A549 (cell line): ENCODE data around the gene ZNF385D. TPM values are rescaled to one million over a fixed set of nuclear protein-coding genes. Genes with fewer than 3 reads are reported as not detected.

Experiments
- ATAC-seq, 2 experiments: fragments of 200-7000 bp in 1 of 2; fragments of >200 bp in 1 of 2; cut with Nextera tagmentation in 1 of 2; cut with Tn5 transposase in 1 of 2; 3 replicates each; pipeline versions ENCODE4 v1.8.0 to v1.9.1; 2018 to 2020; ENCODE audit warnings: mild to moderate bottlenecking in 1 of 2, moderate library complexity in 1 of 2
- CTCF ChIA-PET: fragments of 300-600 bp; sonication (Branson Sonifier 250); formaldehyde crosslinking; extraction: SDS; loops from one replicate; lab custom pipeline; 2021; ENCODE audit warnings: antibody characterized with exemption, inconsistent platforms; lab: Yijun Ruan, JAX
- POLR2A ChIA-PET: fragments of 350-600 bp; formaldehyde crosslinking; extraction: SDS; loops from one replicate; lab custom pipeline; 2021; ENCODE audit warnings: antibody characterized with exemption, inconsistent platforms; lab: Yijun Ruan, JAX
- DNase-seq, 2 experiments: peaks; one replicate each; pipeline versions ENCODE4 v3.0.0 to v3.0.0-alpha.2; 2011 to 2016; ENCODE audit warnings: low read depth in 1 of 2, low spot score in 1 of 2
- FAIRE-seq: peaks from 2 replicates; lab custom pipeline; 2011; peaks lifted over from hg19 to GRCh38; lab: Jason Lieb, UNC
- H3K27ac ChIP-seq, 2 experiments: fragments of >200 bp; sonication (Bioruptor Twin); formaldehyde crosslinking; 3 replicates each; pipeline ENCODE4 v1.5.1; 2016 to 2017
- H3K4me1 ChIP-seq: fragments of >200 bp; sonication (Bioruptor Twin); formaldehyde crosslinking; 3 replicates; pipeline ENCODE4 v1.6.1; 2016
- H3K4me2 ChIP-seq: fragments of >200 bp; sonication (Bioruptor Twin); formaldehyde crosslinking; 3 replicates; pipeline ENCODE4 v1.6.1; 2016
- H3K4me3 ChIP-seq: fragments of >200 bp; sonication (Bioruptor Twin); formaldehyde crosslinking; 3 replicates; pipeline ENCODE4 v1.5.1; 2016
- H3K9me3 ChIP-seq: fragments of >200 bp; sonication (Bioruptor Twin); formaldehyde crosslinking; 3 replicates; pipeline ENCODE4 v1.6.1; 2016
- BHLHE40 ChIP-seq: IDR thresholded peaks from 2 replicates; pipeline ENCODE4 v1.6.1; 2012; ENCODE audit warnings: low read depth, low read length, inconsistent platforms
- CBX2 ChIP-seq: fragments of 200-600 bp; sonication (generic); IDR thresholded peaks from 2 replicates; pipeline ENCODE4 v1.6.1; 2016; ENCODE audit warnings: low read depth, mild to moderate bottlenecking, borderline replicate concordance
- CTCF ChIP-seq: fragments of >200 bp; sonication (Bioruptor Twin); formaldehyde crosslinking; IDR thresholded peaks from 3 replicates; pipeline ENCODE4 v1.5.1; 2016
- EP300 ChIP-seq, 2 experiments: fragments of >200 bp; sonication (Bioruptor Twin); formaldehyde crosslinking; IDR thresholded peaks; 2 replicates in 1 of 2; 3 replicates in 1 of 2; pipeline ENCODE4 v1.6.1; 2016 to 2017
- FOSL2 ChIP-seq, 2 experiments: fragments of 450-650 bp in 1 of 2; fragments of >200 bp in 1 of 2; sonication (Bioruptor Twin) in 1 of 2; formaldehyde crosslinking; IDR thresholded peaks; 2 replicates each; pipeline versions ENCODE4 v1.5.0 to v1.6.1; 2016 to 2020; ENCODE audit warnings: mild to moderate bottlenecking in 1 of 2, moderate library complexity in 1 of 2
- GATA3 ChIP-seq: IDR thresholded peaks from 2 replicates; pipeline ENCODE4 v1.6.1; 2012; ENCODE audit warnings: borderline replicate concordance
- HDAC2 ChIP-seq: fragments of 200-600 bp; sonication (generic); IDR thresholded peaks from 2 replicates; pipeline ENCODE4 v1.6.1; 2016
- HEYL ChIP-seq: fragments of 250-450 bp; sonication (Bioruptor Pico); IDR thresholded peaks from 2 replicates; pipeline ENCODE4 v1.8.0; 2021; ENCODE audit warnings: mild to moderate bottlenecking, moderate library complexity
- HOXB13 ChIP-seq: fragments of 250-450 bp; sonication (Bioruptor Pico); IDR thresholded peaks from 2 replicates; pipeline ENCODE4 v1.5.0; 2020; ENCODE audit warnings: low read depth, mild to moderate bottlenecking, moderate library complexity
- JUN ChIP-seq, 2 experiments: fragments of >200 bp; sonication (Bioruptor Twin); formaldehyde crosslinking; IDR thresholded peaks; 2 replicates in 1 of 2; 3 replicates in 1 of 2; pipeline ENCODE4 v1.6.1; 2016 to 2017
- KDM1A ChIP-seq: fragments of 200-600 bp; sonication (generic); IDR thresholded peaks from 2 replicates; pipeline ENCODE4 v1.6.1; 2016; ENCODE audit warnings: low read depth, mild to moderate bottlenecking
- MAFK ChIP-seq: fragments of 450-650 bp; IDR thresholded peaks from 2 replicates; pipeline ENCODE4 v1.6.1; 2014; ENCODE audit not compliant: partially characterized antibody
- NFE2L2 ChIP-seq: fragments of 150-350 bp; conservative IDR thresholded peaks from 2 replicates; pipeline ENCODE4 v1.6.1; 2014; ENCODE audit warnings: low read length
- POLR2AphosphoS2 ChIP-seq: conservative IDR thresholded peaks from 2 replicates; pipeline ENCODE4 v1.6.1; 2012; ENCODE audit warnings: low read length, improper control_type of control experiment, inconsistent platforms
- REST ChIP-seq: fragments of 200-600 bp; sonication (generic); IDR thresholded peaks from 2 replicates; pipeline ENCODE4 v1.6.1; 2016; ENCODE audit warnings: antibody characterized with exemption, mild to moderate bottlenecking, moderate library complexity
- RNF2 ChIP-seq: fragments of 200-600 bp; sonication (generic); IDR thresholded peaks from 2 replicates; pipeline ENCODE4 v1.6.1; 2016; ENCODE audit warnings: low read depth, mild to moderate bottlenecking, antibody characterized with exemption, moderate library complexity, borderline replicate concordance
- SMC3 ChIP-seq: fragments of >200 bp; sonication (Bioruptor Twin); formaldehyde crosslinking; IDR thresholded peaks from 3 replicates; pipeline ENCODE4 v1.6.1; 2018; ENCODE audit warnings: inconsistent platforms
- TP53 ChIP-seq: fragments of 250-450 bp; sonication (Bioruptor Pico); IDR thresholded peaks from 2 replicates; pipeline ENCODE4 v1.5.0; 2021; ENCODE audit warnings: mild to moderate bottlenecking, moderate library complexity
- ZFP36 ChIP-seq: fragments of 450-650 bp; IDR thresholded peaks from 2 replicates; pipeline ENCODE4 v1.6.1; 2014; ENCODE audit warnings: borderline replicate concordance; ENCODE audit not compliant: partially characterized antibody
- ZNF302 ChIP-seq: fragments of 250-450 bp; sonication (Bioruptor Pico); IDR thresholded peaks from 2 replicates; pipeline ENCODE4 v1.9.0; 2021; ENCODE audit warnings: inconsistent platforms, mild to moderate bottlenecking, moderate library complexity
- WGBS: methylation state at CpG from one replicate; pipeline ENCODE4 v1.1.6; 2017; ENCODE audit errors: missing lambda C conversion rate; 5-methylcytosine and 5-hydroxymethylcytosine counted together
- polyA plus RNA-seq, 4 experiments: library from polyadenylated mRNA; depleted of rRNA in 3 of 4; stranded (reverse); fragments of >200 nt; fragmentation: RNase III in 1 of 4; extraction: RNeasy Plus Mini Kit Qiagen cat#74134 plus additional on column Dnase treatment in 1 of 4; gene quantifications; 2 replicates in 3 of 4; 3 replicates in 1 of 4; pipeline ENCODE4 v1.2.3, GENCODE V29; 2011 to 2017
- TF ChIP-seq, protein P1 (sequence below): fragments of >200 bp; sonication (Bioruptor Twin); formaldehyde crosslinking; IDR thresholded peaks from 2 replicates; pipeline ENCODE4 v1.6.1; 2016
- TF ChIP-seq, protein P2 (sequence below): IDR thresholded peaks from 2 replicates; pipeline ENCODE4 v1.6.1; 2012

Gene ZNF385D
- polyA plus RNA-seq, 2 of the 4 experiments (the other 2 are of a cell fraction) = not detected

DNA sequence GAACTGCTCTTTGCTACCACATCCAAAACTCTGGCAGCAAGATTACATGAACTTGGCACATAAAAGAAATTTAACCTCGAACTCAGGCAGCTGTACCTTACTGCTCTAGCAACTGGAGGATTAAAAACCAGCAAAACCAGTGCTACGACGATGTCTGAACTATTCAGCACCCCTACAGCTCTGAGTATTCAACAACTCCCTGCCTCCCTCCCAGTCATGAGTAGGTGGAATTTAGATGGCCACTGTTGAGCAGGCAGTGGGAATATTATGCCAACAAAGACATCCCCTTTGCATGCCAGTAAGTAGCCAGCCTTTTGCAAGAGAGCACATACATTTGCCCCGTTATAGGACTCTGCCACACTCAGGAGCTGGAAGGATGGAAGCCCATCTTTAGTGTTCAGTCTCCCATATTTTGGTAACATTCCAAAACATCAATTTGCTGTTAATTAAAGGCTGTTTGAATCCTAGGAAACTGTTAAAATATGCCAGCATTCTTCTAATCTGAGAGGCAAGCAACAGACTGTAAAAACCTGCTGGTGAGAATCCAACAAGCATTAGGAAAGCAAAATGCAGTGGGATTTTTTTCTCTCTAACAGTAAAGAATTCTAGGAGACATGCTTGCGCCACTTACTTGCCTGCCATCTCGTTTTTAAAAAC lies 85.4 kb downstream of the ZNF385D start:
- Histone ChIP-seq H3K4me1 (no peaks in the 10 kb centered on the region), H3K4me2 (no peak overlapping the region), H3K4me3 (no peak overlapping the region), H3K27ac (no peak overlapping the region), H3K9me3 (no peaks in the 10 kb centered on the region)
- TF ChIP-seq EP300 (IDR thresholded peaks at IDR 0.05) (no peak), ZNF302 (CRISPR knock-in tag) (no peak), HEYL (CRISPR knock-in tag) (no peak), NFE2L2 (no peak), FOSL2 (IDR thresholded peaks at IDR 0.05) (no peak), FOSL2 (CRISPR knock-in tag; IDR thresholded peaks at IDR 0.05) (no peak), HDAC2 (no peak), ZFP36 (no peak), RNF2 (no peak), KDM1A (no peak), CBX2 (no peak), REST (no peak)
- TF ChIP-seq, protein P1, sequence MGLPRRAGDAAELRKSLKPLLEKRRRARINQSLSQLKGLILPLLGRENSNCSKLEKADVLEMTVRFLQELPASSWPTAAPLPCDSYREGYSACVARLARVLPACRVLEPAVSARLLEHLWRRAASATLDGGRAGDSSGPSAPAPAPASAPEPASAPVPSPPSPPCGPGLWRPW = no peak
- POLR2A ChIA-PET = no interaction called here
- DNase-seq = no peak
- no peak for FAIRE-seq
- no peak for ATAC-seq
- CTCF ChIA-PET = no interaction called here
- WGBS = 0% methylated on average over 6 of the region's 6 CpGs

DNA sequence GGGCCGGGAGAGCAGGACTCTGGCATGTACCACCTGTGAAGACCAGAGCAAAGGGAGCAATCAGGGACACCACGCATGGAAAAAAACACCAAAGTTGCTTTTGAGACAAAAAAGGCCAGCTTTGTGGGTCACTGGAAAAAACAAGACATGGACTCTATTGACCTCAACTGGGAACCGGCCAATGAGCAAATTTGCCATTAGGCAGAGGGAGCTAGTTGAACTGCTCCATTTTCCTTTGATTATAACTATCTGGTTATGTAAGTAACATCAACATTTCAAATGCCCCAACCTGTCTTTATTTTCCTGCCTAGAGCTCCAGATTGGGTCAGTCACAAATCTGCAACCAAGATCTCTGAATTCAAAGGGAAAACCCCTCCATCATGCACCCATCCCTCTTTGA lies 86.0 kb downstream of the ZNF385D start:
- CTCF ChIA-PET = no interaction called here
- FAIRE-seq (no peak), DNase-seq (no peak), ATAC-seq (no peak)
- H3K27ac ChIP-seq = no peak overlapping the region
- POLR2A ChIA-PET = no interaction called here
- TF ChIP-seq ZNF302 (CRISPR knock-in tag) (no peak), GATA3 (no peak), POLR2AphosphoS2 (no peak), JUN (IDR thresholded peaks at IDR 0.05) (no peak), MAFK (no peak), CBX2 (no peak), HOXB13 (CRISPR knock-in tag) (no peak), SMC3 (no peak), BHLHE40 (no peak), TP53 (CRISPR knock-in tag) (no peak), CTCF (no peak)
- TF ChIP-seq, protein P2, sequence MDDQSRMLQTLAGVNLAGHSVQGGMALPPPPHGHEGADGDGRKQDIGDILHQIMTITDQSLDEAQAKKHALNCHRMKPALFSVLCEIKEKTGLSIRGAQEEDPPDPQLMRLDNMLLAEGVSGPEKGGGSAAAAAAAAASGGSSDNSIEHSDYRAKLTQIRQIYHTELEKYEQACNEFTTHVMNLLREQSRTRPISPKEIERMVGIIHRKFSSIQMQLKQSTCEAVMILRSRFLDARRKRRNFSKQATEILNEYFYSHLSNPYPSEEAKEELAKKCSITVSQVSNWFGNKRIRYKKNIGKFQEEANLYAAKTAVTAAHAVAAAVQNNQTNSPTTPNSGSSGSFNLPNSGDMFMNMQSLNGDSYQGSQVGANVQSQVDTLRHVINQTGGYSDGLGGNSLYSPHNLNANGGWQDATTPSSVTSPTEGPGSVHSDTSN = no peak
- no peak overlapping the region for H3K4me2 ChIP-seq
- H3K4me3 ChIP-seq = no peak overlapping the region
- 16% methylated on average over 3 of the region's 3 CpGs for WGBS
- H3K9me3 ChIP-seq = no peaks in the 10 kb centered on the region
- no peaks in the 10 kb centered on the region for H3K4me1 ChIP-seq
